ENCODE data around the gene ALOX12B.
"Not testable (repeated sequence)": the region's sequence is repeated elsewhere in the genome, so short reads cannot be mapped to it uniquely, and the experiment has no call there.

ALOX12B gene

GRCh38 chr17:8064561-8065019, 22.9 kb downstream of the ALOX12B start:
- DNase-seq (ENCODE audit: low spot score) = no peak

DNA sequence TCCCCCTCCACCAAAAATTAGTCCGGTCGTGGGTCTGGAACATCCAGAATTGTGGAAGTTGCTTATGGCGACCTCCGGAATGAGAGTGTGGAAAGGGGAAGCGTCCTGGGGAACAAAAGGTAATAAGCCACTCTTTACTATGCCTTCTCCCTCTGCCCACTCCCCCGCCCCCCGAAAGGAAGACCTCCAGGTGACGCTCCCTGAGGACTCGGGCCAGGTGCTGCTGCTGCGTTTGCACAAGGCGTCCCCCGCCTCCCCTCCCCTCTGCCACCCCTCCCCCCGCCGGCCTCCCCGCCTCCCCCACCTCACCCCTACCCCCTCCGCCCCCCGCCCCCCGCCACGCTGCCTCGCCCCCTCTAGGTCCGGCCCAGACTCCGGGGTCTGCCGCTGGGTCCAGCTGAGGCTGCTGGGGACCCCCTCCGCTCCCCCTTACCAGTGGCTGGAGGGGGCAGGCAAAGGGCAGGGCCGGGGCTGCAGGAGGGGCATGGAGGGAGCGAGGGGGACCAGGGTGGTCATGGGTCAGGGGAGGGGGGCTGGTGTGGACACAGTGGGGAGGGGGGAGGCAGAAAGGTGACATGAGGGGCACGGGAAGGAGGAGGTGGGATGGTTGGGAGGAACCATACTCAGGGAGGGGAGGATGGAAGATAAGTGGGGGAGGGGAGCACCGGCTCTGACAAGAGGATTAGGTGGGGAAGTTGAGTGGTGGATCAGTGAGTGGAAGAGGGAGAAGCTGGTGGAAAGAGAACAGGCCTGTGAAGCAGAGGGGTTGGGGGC, 23.6 kb downstream of the ALOX12B start:
- DNase-seq (ENCODE audit: low spot score) = no peak

DNA sequence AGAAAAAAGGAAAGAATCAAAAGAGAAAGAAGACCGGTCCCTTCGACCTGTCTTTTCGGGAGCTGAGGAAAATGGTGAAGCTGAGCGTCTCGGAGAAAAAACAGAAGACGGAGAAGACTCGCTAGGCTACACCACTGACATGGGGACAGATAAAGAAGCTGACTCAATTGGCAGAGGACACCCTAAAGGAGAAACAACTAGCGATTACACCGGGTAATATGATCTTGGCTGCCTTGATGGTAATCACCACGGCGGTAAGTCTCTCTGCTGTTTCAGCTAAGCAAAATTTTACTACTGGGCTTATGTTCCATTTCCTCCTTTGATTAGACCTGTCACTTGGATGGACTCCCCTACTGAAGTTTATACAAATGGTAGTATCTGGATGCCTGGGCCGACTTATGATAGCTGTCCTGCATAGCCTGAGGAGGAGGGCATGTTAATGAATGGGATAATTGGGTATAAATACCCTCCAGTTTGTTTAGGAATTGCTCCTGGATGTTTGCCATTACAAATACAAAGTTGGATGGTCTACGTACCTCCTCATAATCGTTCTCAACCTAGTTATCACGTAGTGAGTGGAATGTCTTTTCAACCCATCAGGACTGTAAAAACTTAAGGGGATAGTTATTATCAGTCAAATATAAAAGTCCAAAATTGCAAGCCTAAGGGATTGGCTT, 24.6 kb downstream of the ALOX12B start:
- DNase-seq (ENCODE audit: low spot score) = no peak

DNA sequence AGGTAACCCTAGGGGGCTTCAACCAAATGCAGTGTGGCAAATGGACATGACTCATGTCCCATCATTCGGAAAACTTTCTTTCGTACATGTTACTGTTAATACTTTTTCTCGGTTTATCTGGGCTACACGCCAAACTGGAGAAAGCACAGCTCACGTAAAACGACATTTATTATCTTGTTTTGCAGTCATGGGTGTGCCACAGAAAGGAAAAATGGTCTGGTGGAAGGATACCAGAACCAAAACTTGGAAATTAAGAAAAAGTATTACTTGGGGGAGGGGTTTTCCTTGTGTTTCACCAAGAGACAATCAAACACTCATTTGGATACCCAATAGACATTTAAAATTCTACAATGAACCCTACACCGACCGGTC, 25.1 kb downstream of the ALOX12B start:
- no peak for DNase-seq (ENCODE audit: low spot score)

GRCh38 chr17:8061851-8062250, 25.7 kb downstream of the ALOX12B start:
- DNase-seq (ENCODE audit: low spot score) = not testable (repeated sequence)

GRCh38 chr17:8060274-8060673, 27.2 kb downstream of the ALOX12B start:
- DNase-seq (ENCODE audit: low spot score) = peak; percentile 67

- DNase-seq (ENCODE audit: low spot score) = no peak
Measured at GRCh38 chr17:8059131-8059530, 28.4 kb downstream of the ALOX12B start.

DNA sequence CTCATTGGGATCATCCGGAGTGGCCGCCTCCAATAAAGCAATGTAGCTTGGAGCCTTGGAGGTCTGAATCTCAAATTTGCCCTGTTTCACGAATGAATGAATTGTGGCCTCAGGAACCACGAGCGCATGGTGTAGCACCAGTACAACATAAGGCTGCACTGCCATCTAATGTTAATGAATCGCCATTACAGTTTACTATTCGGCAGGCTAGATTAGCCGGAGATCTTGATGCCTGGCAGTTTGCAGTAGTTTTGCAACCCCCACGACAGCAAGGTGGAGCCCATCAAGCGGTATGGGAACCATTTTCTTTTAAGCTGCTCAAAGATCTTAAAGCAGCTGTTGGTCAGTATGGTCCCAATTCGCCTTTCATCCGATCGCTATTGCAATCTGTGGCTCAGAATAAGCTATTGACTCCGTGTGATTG, 29.8 kb downstream of the ALOX12B start:
- DNase-seq (ENCODE audit: low spot score) = peak; percentile 77

DNA sequence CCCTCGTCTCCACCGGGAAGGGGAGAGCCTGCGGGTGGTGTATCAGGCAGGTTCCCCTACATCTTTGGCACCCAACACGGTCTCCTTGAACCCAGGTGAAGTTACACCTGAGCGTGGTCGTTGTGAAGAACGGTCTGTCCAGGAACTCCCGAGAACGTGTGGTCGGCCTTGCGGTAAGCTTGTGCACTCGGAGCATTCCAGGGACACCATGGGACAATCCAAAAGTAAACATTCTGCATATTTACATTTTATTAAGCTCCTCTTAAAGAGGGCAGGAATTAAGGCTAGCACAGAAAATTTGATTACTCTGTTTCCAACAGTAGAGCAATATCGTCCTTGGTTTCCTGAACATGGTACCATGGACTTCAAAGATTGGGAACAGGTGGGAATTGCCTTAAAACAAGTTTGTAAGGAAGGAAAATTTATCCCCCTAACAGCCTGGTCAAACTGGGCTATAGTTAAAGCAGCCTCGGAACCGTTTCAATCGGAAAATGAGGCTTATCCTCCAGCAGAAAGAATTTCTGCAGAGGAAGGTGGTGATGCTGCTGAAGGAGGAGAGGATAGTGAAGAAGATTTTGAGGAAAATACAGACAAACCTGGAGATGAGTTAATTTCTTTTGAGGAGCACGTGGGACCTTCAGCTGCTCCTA, 30.4 kb downstream of the ALOX12B start:
- DNase-seq (ENCODE audit: low spot score) = no peak

DNA sequence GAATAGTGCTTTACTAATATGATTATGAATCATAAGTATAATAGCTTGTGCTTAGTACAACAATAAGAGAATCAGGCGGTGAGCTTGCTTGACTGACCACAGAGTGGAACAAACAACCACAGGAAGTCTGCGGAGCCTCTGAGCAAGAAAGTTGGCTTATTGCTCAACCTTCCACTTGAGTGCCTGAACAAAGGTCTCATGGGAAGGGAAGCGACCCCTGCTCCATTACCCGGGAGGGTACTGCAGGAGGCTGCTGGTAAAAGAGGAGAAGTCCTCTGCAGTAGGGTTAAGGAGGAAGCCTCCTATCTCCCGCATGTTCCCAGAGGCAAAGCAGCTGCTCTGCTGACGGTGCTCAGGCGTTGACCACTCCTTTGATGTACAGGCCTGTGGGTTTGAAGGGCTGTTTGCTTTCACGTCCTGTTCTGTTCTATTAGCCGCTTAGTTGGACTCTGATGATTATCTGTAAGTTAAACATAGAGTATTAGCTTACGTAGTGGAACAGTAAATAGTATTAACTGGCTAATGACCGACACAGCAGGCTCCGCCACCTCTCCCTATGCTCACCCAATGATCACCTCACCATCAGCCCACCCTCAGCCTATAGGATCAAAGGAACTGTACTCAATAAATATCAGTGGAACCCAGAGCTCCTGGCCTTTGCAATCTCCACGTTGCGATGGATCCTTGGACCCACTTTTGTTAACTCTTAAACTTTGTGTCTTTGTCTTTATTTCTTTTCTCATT, 31.1 kb downstream of the ALOX12B start:
- peak; percentile 63 for DNase-seq (ENCODE audit: low spot score)

GRCh38 chr17:8055851-8056231, 31.7 kb downstream of the ALOX12B start:
- DNase-seq (ENCODE audit: low spot score) = no peak

DNA sequence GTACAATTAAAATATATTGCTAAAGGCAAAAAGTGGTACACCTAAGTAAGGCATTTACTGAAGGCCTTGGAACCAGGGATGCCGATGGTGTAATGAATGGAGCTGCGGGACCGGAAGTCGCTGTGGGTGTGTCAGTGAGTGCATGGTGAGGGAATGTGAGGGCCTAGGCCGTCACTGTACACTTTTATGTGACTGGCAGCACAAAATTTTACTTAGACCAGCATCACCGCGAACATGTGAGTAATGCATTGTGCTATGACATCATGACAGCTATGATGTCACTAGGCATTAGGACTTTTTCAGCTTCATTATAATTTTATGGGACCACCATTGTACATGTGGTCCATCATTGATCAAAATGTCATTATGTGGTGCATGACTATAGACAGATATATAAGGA, 33.9 kb downstream of the ALOX12B start:
- no peak for DNase-seq (ENCODE audit: low spot score)

DNA sequence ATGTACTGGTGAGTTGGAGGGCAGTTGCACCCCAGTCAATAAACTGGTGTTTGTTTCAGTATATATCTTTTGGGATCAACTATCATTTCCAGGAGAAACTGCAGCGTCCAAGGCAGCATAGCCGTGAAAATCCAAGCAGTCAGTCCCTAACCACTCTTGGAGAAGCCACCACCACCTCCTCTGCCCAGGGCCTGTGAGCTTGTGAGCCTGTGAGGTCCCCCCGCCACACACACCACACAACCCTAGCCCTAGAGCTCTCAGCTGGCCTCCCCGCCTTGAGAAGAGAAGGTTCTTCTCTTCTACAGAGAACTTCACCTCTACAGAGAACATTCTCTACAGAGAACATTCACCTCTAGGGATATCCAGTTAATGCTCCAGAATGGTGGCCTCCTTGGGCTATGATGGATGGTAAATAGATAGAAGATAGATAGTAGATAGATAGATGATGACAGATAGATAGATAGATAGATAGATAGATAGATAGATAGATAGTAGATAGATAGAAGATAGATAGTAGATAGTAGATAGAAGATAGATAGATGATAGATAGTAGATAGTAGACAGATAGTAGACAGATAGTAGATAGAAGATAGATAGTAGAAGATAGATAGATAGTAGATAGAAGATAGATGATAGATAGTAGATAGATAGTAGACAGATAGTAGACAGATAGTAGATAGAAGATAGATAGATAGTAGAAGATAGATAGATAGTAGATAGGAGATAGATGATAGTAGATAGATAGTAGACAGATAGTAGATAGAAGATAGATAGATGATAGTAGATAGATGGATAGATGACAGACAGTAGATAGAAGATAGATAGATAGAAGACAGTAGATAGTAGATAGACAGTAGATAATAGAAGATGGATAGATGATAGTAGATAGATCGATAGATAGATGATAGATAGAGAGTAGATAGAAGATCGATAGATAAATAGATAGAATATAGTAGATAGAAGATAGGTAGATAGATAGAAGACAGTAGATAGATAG, 35.0 kb downstream of the ALOX12B start:
- no peak for DNase-seq (ENCODE audit: low spot score)

- DNase-seq (ENCODE audit: low spot score) = no peak
Measured at GRCh38 chr17:8051831-8052230, 35.7 kb downstream of the ALOX12B start.

GRCh38 chr17:8048736-8049135, 38.8 kb downstream of the ALOX12B start:
- DNase-seq (ENCODE audit: low spot score) = no peak

DNA sequence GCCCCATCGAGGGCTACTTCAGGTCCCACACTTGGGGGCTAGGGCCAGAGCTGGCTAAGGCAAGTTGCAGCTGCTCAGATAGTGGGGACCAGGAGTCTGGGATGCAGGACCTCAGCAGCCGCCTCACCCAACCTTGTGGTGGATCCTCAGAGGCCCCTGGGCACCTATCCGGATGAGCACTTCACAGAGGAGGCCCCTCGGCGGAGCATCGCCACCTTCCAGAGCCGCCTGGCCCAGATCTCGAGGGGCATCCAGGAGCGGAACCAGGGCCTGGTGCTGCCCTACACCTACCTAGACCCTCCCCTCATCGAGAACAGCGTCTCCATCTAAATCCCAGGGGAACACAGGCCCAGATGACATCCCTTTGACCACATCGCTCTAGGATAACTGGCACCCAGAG, 39.3 kb downstream of the ALOX12B start:
- no peak for DNase-seq (ENCODE audit: low spot score)

DNA sequence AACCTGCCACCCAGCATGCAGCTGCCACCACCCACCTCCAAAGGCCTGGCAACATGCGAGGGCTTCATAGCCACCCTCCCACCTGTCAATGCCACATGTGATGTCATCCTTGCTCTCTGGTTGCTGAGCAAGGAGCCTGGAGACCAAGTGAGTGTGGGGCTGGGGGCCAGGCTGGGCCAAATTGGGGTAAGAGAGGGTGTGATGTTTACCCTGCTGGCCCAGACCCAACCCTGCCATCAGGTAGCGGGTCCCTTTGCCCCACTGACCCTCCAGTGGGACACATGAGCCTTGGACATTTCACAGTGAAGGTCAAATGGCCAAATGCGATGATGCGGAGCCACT, 39.8 kb downstream of the ALOX12B start:
- DNase-seq (ENCODE audit: low spot score) = no peak

DNA sequence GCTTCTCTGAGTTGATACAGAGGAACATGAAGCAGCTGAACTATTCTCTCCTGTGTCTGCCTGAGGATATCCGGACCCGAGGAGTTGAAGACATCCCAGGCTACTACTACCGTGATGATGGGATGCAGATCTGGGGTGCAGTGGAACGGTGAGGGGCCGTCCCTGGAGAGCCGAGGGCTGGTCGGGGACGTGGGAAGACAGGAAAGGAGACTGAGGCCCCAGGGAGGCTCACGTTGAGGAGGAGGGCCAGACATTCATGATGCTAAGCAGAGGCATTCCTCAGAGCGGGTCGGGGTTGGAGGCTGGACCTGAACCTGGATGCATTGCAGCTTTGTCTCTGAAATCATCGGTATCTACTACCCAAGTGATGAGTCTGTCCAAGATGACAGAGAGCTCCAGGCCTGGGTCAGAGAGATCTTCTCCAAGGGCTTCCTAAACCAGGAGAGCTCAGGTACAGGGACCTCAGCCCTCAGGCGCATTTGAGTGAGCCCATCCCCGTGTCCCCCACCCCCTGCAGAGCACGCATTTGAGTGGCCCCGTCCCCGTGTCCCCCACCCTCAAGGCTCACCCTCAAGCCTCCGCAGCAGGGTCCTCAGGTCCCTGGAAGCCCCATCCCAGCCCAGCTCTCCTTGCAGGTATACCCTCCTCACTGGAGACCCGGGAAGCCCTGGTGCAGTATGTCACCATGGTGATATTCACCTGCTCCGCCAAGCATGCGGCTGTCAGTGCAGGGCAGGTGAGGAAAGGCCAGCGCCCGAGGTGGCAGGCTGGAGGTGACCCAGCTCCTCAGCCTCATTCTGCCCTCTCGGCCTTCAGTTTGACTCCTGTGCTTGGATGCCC, 40.4 kb downstream of the ALOX12B start:
- DNase-seq (ENCODE audit: low spot score) = no peak

DNA sequence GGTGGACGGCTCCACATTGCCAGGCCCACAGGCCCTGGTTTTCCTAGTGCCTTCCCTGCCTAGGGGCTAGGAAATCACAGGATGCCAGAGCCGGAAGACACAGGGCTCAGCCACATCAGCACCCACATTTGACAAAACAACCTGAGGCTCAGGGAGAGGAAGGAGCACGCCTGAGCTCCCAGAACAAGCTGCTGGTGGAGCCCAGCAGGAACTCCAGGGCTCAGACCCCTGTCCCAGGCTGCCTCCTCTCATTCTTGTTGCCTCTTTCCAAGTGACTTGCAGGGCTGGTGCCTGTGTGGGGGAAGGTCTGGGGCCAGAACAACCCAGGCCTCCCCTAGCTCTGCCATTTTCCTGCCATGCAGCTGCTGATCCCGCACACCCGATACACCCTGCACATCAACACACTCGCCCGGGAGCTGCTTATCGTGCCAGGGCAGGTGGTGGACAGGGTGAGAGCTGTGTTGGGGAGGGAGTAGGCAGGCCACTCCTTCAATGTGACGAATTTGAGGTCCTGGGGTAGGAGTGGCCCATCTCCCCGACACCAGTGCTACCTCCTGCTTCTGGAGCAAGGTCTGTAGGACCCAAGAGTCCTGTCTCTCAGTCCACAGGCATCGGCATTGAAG, 41.1 kb downstream of the ALOX12B start:
- DNase-seq (ENCODE audit: low spot score) = no peak
